OCI-LY1 (cell line): ENCODE results near the gene TTC27.

Source experiments
- H2AFZ ChIP-seq: fragments of 200-600 bp; sonication (generic), shearing (Covaris generic); 2 replicates; pipeline ENCODE4 v1.6.0; 2014; ENCODE audit warnings: antibody characterized with exemption, mild to moderate bottlenecking, low read length
- H3F3A ChIP-seq: fragments of 200-600 bp; sonication (generic), shearing (Covaris generic); 2 replicates; pipeline ENCODE4 v1.6.0; 2014; ENCODE audit warnings: mild to moderate bottlenecking, antibody characterized with exemption, low read length, moderate library complexity; ENCODE audit not compliant: insufficient read depth
- H3K27ac ChIP-seq: fragments of 200-600 bp; sonication (generic); 2 replicates; pipeline ENCODE4 v1.5.1; 2014; ENCODE audit warnings: low read length, mixed run types, mild to moderate bottlenecking, low read depth; ENCODE audit not compliant: poor library complexity, severe bottlenecking
- H3K27me3 ChIP-seq: fragments of 200-600 bp; sonication (generic); 2 replicates; pipeline ENCODE4 v1.6.0; 2014; ENCODE audit warnings: antibody characterized with exemption, mild to moderate bottlenecking, low read length, moderate library complexity; ENCODE audit not compliant: insufficient read depth
- H3K36me3 ChIP-seq: fragments of 200-600 bp; sonication (generic); 2 replicates; pipeline ENCODE4 v1.6.1; 2014; ENCODE audit warnings: mild to moderate bottlenecking, antibody characterized with exemption, low read length, moderate library complexity, mixed read lengths; ENCODE audit not compliant: insufficient read depth
- H3K4me1 ChIP-seq: fragments of 200-600 bp; sonication (generic); 2 replicates; pipeline ENCODE4 v1.5.1; 2014; ENCODE audit warnings: mild to moderate bottlenecking, low read length, moderate library complexity; ENCODE audit not compliant: insufficient read depth, severe bottlenecking
- H3K4me2 ChIP-seq: fragments of 200-600 bp; sonication (generic), shearing (Covaris generic); 2 replicates; pipeline ENCODE4 v1.6.1; 2014; ENCODE audit warnings: low read length
- H3K4me3 ChIP-seq: fragments of 200-600 bp; sonication (generic); 2 replicates; pipeline ENCODE4 v1.5.1; 2014; ENCODE audit warnings: low read length, low read depth, mild to moderate bottlenecking, mixed read lengths; ENCODE audit not compliant: poor library complexity, severe bottlenecking
- H3K79me2 ChIP-seq: fragments of 200-600 bp; shearing (Covaris generic); 2 replicates; pipeline ENCODE4 v1.6.1; 2016; ENCODE audit warnings: mixed run types, low read length, mixed read lengths; ENCODE audit not compliant: insufficient read depth
- H3K9ac ChIP-seq: fragments of 200-600 bp; sonication (generic), shearing (Covaris generic); 2 replicates; pipeline ENCODE4 v1.6.1; 2014; ENCODE audit warnings: mild to moderate bottlenecking, low read length, mixed read lengths
- H3K9me2 ChIP-seq: fragments of 200-600 bp; sonication (generic), shearing (Covaris generic); 2 replicates; pipeline ENCODE4 v1.6.1; 2014; ENCODE audit warnings: low read depth, mild to moderate bottlenecking, low read length, mixed read lengths
- H3K9me3 ChIP-seq: fragments of 200-600 bp; shearing (Covaris generic); 2 replicates; pipeline ENCODE4 v1.6.1; 2014; ENCODE audit warnings: low read length, mixed read lengths
- H4K20me1 ChIP-seq: fragments of 200-600 bp; sonication (generic), shearing (Covaris generic); 2 replicates; pipeline ENCODE4 v1.6.0; 2016; ENCODE audit warnings: mild to moderate bottlenecking, low read length; ENCODE audit not compliant: insufficient read depth
- CTCF ChIP-seq: fragments of 200-600 bp; sonication (generic), shearing (Covaris generic); IDR thresholded peaks from 2 replicates; pipeline ENCODE4 v1.5.1; 2017; ENCODE audit warnings: mild to moderate bottlenecking, antibody characterized with exemption, low read length, moderate library complexity, mixed read lengths
- EZH2 ChIP-seq: fragments of 200-600 bp; sonication (generic), shearing (Covaris generic); IDR thresholded peaks from 2 replicates; pipeline ENCODE4 v1.8.0; 2017; ENCODE audit warnings: borderline replicate concordance, mixed run types, mild to moderate bottlenecking, antibody characterized with exemption, low read length, moderate library complexity, mixed read lengths

The TTC27 gene

GRCh38 chr2:32806857-32807256 is 179.0 kb downstream of the TTC27 start:
- Histone ChIP-seq H3K9me3 (no peaks in the 10 kb centered on the region; the same call in 1 of the 2 replicates), H3K79me2 (no peaks in the 10 kb centered on the region), H3K4me1 (no peaks in the 10 kb centered on the region), H4K20me1 (no peaks in the 10 kb centered on the region), H3K9me2 (no peaks in the 10 kb centered on the region), H3K27ac (no peak overlapping the region), H3F3A (no peaks in the 10 kb centered on the region), H3K9ac (no peak overlapping the region), H3K4me2 (no peak overlapping the region), H2AFZ (no peak overlapping the region), H3K36me3 (peaks cover 8% of the 10 kb centered on the region), H3K27me3 (no peaks in the 10 kb centered on the region), H3K4me3 (no peak overlapping the region)
- TF ChIP-seq CTCF = no peak
- no peak for TF ChIP-seq EZH2

GRCh38 chr2:32807662-32808061 is 179.8 kb downstream of the TTC27 start:
- TF ChIP-seq CTCF (no peak), EZH2 (no peak)

GRCh38 chr2:32810909-32811495 is 183.2 kb downstream of the TTC27 start:
- no peaks in the 10 kb centered on the region for H3K9me2 ChIP-seq
- no peak for TF ChIP-seq EZH2
- no peak for TF ChIP-seq CTCF
- no peak overlapping the region for H3K9ac ChIP-seq
- H3K27me3 ChIP-seq = no peaks in the 10 kb centered on the region
- H3K9me3 ChIP-seq = no peaks in the 10 kb centered on the region; the same call in 1 of the 2 replicates
- H3K4me1 ChIP-seq = no peaks in the 10 kb centered on the region
- peaks cover 20% of the 10 kb centered on the region for H3K36me3 ChIP-seq
- H3F3A ChIP-seq = no peaks in the 10 kb centered on the region
- no peak overlapping the region for H3K27ac ChIP-seq
- no peak overlapping the region for H3K4me2 ChIP-seq
- no peak overlapping the region for H2AFZ ChIP-seq
- no peaks in the 10 kb centered on the region for H4K20me1 ChIP-seq
- no peak overlapping the region for H3K4me3 ChIP-seq
- no peaks in the 10 kb centered on the region for H3K79me2 ChIP-seq

More at GRCh38 chr2:32807662-32808061, 179.8 kb downstream of the TTC27 start:
- Histone ChIP-seq H3K36me3 (peaks cover 12% of the 10 kb centered on the region), H3F3A (no peaks in the 10 kb centered on the region), H3K4me3 (no peak overlapping the region), H3K27ac (no peak overlapping the region), H2AFZ (no peak overlapping the region), H4K20me1 (no peaks in the 10 kb centered on the region), H3K4me2 (no peak overlapping the region), H3K9ac (no peak overlapping the region), H3K9me2 (no peaks in the 10 kb centered on the region), H3K27me3 (no peaks in the 10 kb centered on the region), H3K79me2 (no peaks in the 10 kb centered on the region), H3K9me3 (no peaks in the 10 kb centered on the region; the same call in 1 of the 2 replicates), H3K4me1 (no peaks in the 10 kb centered on the region)
